GM23248 (cell line): ENCODE measurements around the gene KIFC3. TPM values are rescaled to one million over a fixed set of nuclear protein-coding genes. Genes with fewer than 3 reads are reported as not detected.

Source experiments
- DNase-seq: peaks from one replicate; pipeline ENCODE4 v3.0.0-alpha.2; 2015
- H2AFZ ChIP-seq: fragments of 200-600 bp; sonication (generic); 2 replicates; pipeline ENCODE4 v1.6.1; 2016; ENCODE audit warnings: antibody characterized with exemption
- H3F3A ChIP-seq: fragments of 200-600 bp; sonication (generic); 2 replicates; pipeline ENCODE4 v1.6.1; 2016; ENCODE audit warnings: mild to moderate bottlenecking, antibody characterized with exemption, mixed run types; ENCODE audit not compliant: insufficient read depth
- H3K27ac ChIP-seq: fragments of 200-600 bp; sonication (generic); 2 replicates; pipeline ENCODE4 v1.5.1; 2016; ENCODE audit warnings: mild to moderate bottlenecking
- H3K27me3 ChIP-seq: fragments of 200-600 bp; sonication (generic); replicated peaks from 2 replicates; pipeline ENCODE4 v1.6.1; 2016; ENCODE audit warnings: mild to moderate bottlenecking; ENCODE audit not compliant: insufficient read depth
- H3K36me3 ChIP-seq: fragments of 200-600 bp; sonication (generic); 2 replicates; pipeline ENCODE4 v1.6.1; 2016; ENCODE audit warnings: low read depth, mild to moderate bottlenecking
- H3K4me1 ChIP-seq: fragments of 200-600 bp; sonication (generic); 2 replicates; pipeline ENCODE4 v1.6.1; 2016; ENCODE audit warnings: mild to moderate bottlenecking; ENCODE audit not compliant: insufficient read depth
- H3K4me2 ChIP-seq: fragments of 200-600 bp; sonication (generic); one replicate; pipeline ENCODE4 v1.6.1; 2016; ENCODE audit warnings: mild to moderate bottlenecking; ENCODE audit not compliant: unreplicated experiment
- H3K4me3 ChIP-seq: fragments of 200-600 bp; sonication (generic); 2 replicates; pipeline ENCODE4 v1.5.1; 2016; ENCODE audit warnings: mild to moderate bottlenecking
- H3K79me2 ChIP-seq: fragments of 200-600 bp; sonication (generic); 2 replicates; pipeline ENCODE4 v1.6.1; 2016; ENCODE audit warnings: mild to moderate bottlenecking; ENCODE audit not compliant: insufficient read depth
- H3K9ac ChIP-seq: fragments of 200-600 bp; sonication (generic); 2 replicates; pipeline ENCODE4 v1.6.1; 2016; ENCODE audit warnings: mild to moderate bottlenecking
- H3K9me2 ChIP-seq: fragments of 200-600 bp; sonication (generic); 2 replicates; pipeline ENCODE4 v1.6.1; 2016; ENCODE audit warnings: mixed run types, mild to moderate bottlenecking, moderate library complexity; ENCODE audit not compliant: insufficient read depth
- H3K9me3 ChIP-seq: fragments of 200-600 bp; sonication (generic); one replicate; pipeline ENCODE4 v1.6.1; 2017; ENCODE audit warnings: low read depth
- H4K20me1 ChIP-seq: fragments of 200-600 bp; sonication (generic); 2 replicates; pipeline ENCODE4 v1.6.0; 2016; ENCODE audit not compliant: insufficient read depth
- EZH2 ChIP-seq: fragments of 200-600 bp; sonication (generic); IDR thresholded peaks from 2 replicates; pipeline ENCODE4 v1.6.1; 2018; ENCODE audit warnings: antibody characterized with exemption, mild to moderate bottlenecking; ENCODE audit not compliant: insufficient read depth, poor library complexity, severe bottlenecking
- EZH2phosphoT487 ChIP-seq: fragments of 200-600 bp; sonication (generic); IDR thresholded peaks from 2 replicates; pipeline ENCODE4 v1.6.1; 2018; ENCODE audit warnings: antibody characterized with exemption, moderate library complexity, mild to moderate bottlenecking, low read depth; ENCODE audit not compliant: insufficient read depth
- WGBS, 2 experiments: methylation state at CpG; one replicate each; pipeline ENCODE4 v1.1.6; 2015 to 2017; ENCODE audit warnings: low lambda C conversion rate in 2 of 2, low coverage in 1 of 2; ENCODE audit errors: missing lambda C conversion rate in 2 of 2; 5-methylcytosine and 5-hydroxymethylcytosine counted together
- in situ Hi-C: fragments of 300-500 bp; cut with MboI; formaldehyde crosslinking; loops from 2 replicates; pipeline ENCODE4 v1.15.0; 2020
- polyA plus RNA-seq: library from polyadenylated mRNA; unstranded; fragments of >200 nt; fragmentation: Nextera tagmentation; extraction: Ambion mirVana; gene quantifications from 2 replicates; pipeline ENCODE4 v1.2.1, GENCODE V29; 2016
- total RNA-seq: library from RNA; depleted of rRNA; stranded (reverse); fragments of >200 nt; shearing (Covaris generic); gene quantifications from 2 replicates; pipeline ENCODE4 v1.2.3, GENCODE V29; 2014

The KIFC3 gene
- total and polyA plus RNA-seq, 2 experiments from 2014 or later, result 27.0 to 65.3 TPM

GRCh38 chr16:57759541-57760356 lies 42.5 kb downstream of the KIFC3 start:
- WGBS, 2 experiments, result 89 to 90% methylated on average over 19 to 21 of the region's 21 CpGs
- Histone ChIP-seq H3K79me2 (no peaks in the 10 kb centered on the region), H3K9me2 (no peaks in the 10 kb centered on the region), H3K4me2 (no peak overlapping the region), H4K20me1 (no peaks in the 10 kb centered on the region), H3K4me3 (no peak overlapping the region), H3K4me1 (peaks cover 3% of the 10 kb centered on the region), H3K36me3 (no peaks in the 10 kb centered on the region), H3K27ac (no peak overlapping the region), H3K9ac (no peak overlapping the region), H2AFZ (no peak overlapping the region), H3K27me3 (no peaks in the 10 kb centered on the region), H3K9me3 (no peaks in the 10 kb centered on the region), H3F3A (no peaks in the 10 kb centered on the region)
- DNase-seq, result no peak
- TF ChIP-seq EZH2, result no peak
- TF ChIP-seq EZH2phosphoT487, result no peak
- in situ Hi-C loops, result no loop called here

- no peaks in the 10 kb centered on the region for H3K36me3 ChIP-seq
- no peaks in the 10 kb centered on the region for H4K20me1 ChIP-seq
- H2AFZ ChIP-seq, result no peak overlapping the region
- no peaks in the 10 kb centered on the region for H3K79me2 ChIP-seq
- no peaks in the 10 kb centered on the region for H3K4me1 ChIP-seq
- DNase-seq, result no peak
- H3K27me3 ChIP-seq, result no peaks in the 10 kb centered on the region
- no peak overlapping the region for H3K4me3 ChIP-seq
- H3K27ac ChIP-seq, result no peak overlapping the region
- H3K9me3 ChIP-seq, result no peaks in the 10 kb centered on the region
- WGBS, 2 experiments, result 85 to 86% methylated on average over 7 of the region's 7 CpGs
- no peaks in the 10 kb centered on the region for H3K9me2 ChIP-seq
- no peaks in the 10 kb centered on the region for H3F3A ChIP-seq
- TF ChIP-seq EZH2, result no peak
- no peak for TF ChIP-seq EZH2phosphoT487
- no peak overlapping the region for H3K9ac ChIP-seq
- in situ Hi-C loops, result no loop called here
- H3K4me2 ChIP-seq, result no peak overlapping the region
Observed at GRCh38 chr16:57759131-57759530, 43.2 kb downstream of the KIFC3 start.

DNA sequence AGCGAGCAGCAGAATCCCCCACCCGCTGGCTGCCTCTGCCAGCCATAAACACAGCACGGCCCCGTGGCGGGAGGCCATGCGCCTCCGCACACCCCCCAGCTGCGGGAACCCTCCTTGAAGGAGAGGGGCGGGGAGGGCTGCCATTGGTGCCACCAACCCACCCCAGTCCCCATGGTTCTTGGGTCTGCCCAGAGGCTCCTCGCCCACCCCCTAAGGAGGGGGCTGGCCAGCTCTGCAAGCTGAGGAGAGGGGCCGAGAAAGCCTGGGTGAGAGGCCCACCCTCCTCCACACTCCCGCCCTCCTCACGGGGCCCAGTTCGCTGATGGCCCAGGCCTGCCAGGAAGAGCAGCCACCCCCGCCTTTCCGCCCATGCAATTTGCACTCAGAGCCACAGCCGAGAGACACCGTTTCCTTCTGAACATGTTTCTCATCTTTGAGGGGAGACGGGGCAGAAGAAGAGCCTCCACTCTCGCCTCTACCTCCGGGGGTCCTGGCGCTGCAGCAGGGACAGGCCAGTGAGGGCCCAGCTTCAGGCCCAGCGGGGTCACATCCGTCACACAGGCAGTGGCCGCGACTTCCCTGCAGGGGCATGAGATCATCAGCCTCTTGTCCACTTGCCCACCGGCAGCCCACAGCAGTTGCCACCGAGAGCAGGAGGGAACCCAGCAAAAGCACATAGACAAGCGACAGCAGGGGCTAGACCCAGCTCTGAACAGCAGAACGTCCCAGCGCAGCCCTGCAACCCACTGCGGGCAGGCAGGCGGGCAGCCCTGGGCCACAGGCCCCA lies 43.8 kb downstream of the KIFC3 start:
- Histone ChIP-seq H3K9me2 (no peaks in the 10 kb centered on the region), H3K27me3 (no peaks in the 10 kb centered on the region), H3K4me1 (no peaks in the 10 kb centered on the region), H3K9ac (no peak overlapping the region), H3K9me3 (no peaks in the 10 kb centered on the region), H4K20me1 (no peaks in the 10 kb centered on the region), H2AFZ (no peak overlapping the region), H3K36me3 (no peaks in the 10 kb centered on the region), H3K4me3 (no peak overlapping the region), H3K27ac (no peak overlapping the region), H3F3A (no peaks in the 10 kb centered on the region), H3K4me2 (no peak overlapping the region), H3K79me2 (no peaks in the 10 kb centered on the region)
- in situ Hi-C loops, result no loop called here
- no peak for DNase-seq
- 87 to 91% methylated on average over 26 to 33 of the region's 33 CpGs for WGBS, 2 experiments
- TF ChIP-seq EZH2phosphoT487, result no peak
- TF ChIP-seq EZH2, result no peak

- H3K79me2 ChIP-seq, result no peaks in the 10 kb centered on the region
- in situ Hi-C loops, result no loop called here
- no peaks in the 10 kb centered on the region for H3K9me3 ChIP-seq
- H3K4me3 ChIP-seq, result no peak overlapping the region
- H4K20me1 ChIP-seq, result no peaks in the 10 kb centered on the region
- 96 to 97% methylated on average over 7 of the region's 7 CpGs for WGBS, 2 experiments
- no peaks in the 10 kb centered on the region for H3F3A ChIP-seq
- no peak overlapping the region for H3K9ac ChIP-seq
- no peaks in the 10 kb centered on the region for H3K36me3 ChIP-seq
- TF ChIP-seq EZH2phosphoT487 (no peak), EZH2 (no peak)
- H3K27ac ChIP-seq, result no peak overlapping the region
- no peak for DNase-seq
- no peak overlapping the region for H3K4me2 ChIP-seq
- no peaks in the 10 kb centered on the region for H3K27me3 ChIP-seq
- no peaks in the 10 kb centered on the region for H3K9me2 ChIP-seq
- no peak overlapping the region for H2AFZ ChIP-seq
- no peaks in the 10 kb centered on the region for H3K4me1 ChIP-seq
Observed at GRCh38 chr16:57757883-57758282, 44.4 kb downstream of the KIFC3 start.
